GM12875 (cell line): ENCODE results near the gene UFC1.
A peak's percentile ranks its signal among the peaks of the same experiment; 100 is the strongest.

Experiments used
- H3K4me3 ChIP-seq: one replicate; pipeline ENCODE4 v1.5.1; 2011; ENCODE audit warnings: low read depth, low read length, control low read depth
- CTCF ChIP-seq: IDR thresholded peaks from 2 replicates; pipeline ENCODE4 v1.5.1; 2011; ENCODE audit warnings: low read depth, mild to moderate bottlenecking, control low read depth, inconsistent platforms, low read length, moderate library complexity, borderline replicate concordance; ENCODE audit not compliant: insufficient read depth

Gene UFC1

GRCh38 chr1:161128591-161129420 is 25.0 kb upstream of the UFC1 start:
- TF ChIP-seq CTCF: no peak
- H3K4me3 ChIP-seq: no peak overlapping the region

GRCh38 chr1:161130266-161130665 is 23.5 kb upstream of the UFC1 start:
- no peak for TF ChIP-seq CTCF
- H3K4me3 ChIP-seq: no peak overlapping the region

GRCh38 chr1:161131523-161132409 is 22.0 kb upstream of the UFC1 start:
- H3K4me3 ChIP-seq: peak overlapping the region; percentile 92
- no peak for TF ChIP-seq CTCF

GRCh38 chr1:161132410-161133219 is 21.2 kb upstream of the UFC1 start, which contains the start of gene DEDD:
Gene DEDD, minus strand, starts transcription at chr1:161132667. Its CDS starts 8,205 bp downstream, at chr1:161124462.
- TF ChIP-seq CTCF: no peak
- H3K4me3 ChIP-seq: peak within 1 kb of the TSS; percentile 92

- TF ChIP-seq CTCF: no peak
- H3K4me3 ChIP-seq: peak overlapping the region; percentile 92
These were observed 20.5 kb upstream of the UFC1 start for GRCh38 chr1:161133220-161133740.

GRCh38 chr1:161137881-161138280 is 15.9 kb upstream of the UFC1 start:
- H3K4me3 ChIP-seq: no peak overlapping the region
- TF ChIP-seq CTCF: no peak
